Erythroblast (primary cell): ENCODE data around the gene C16orf95.

ENCODE experiments used
- GATA1 ChIP-seq: IDR thresholded peaks from 2 replicates; pipeline ENCODE4 v1.6.1; 2011; ENCODE audit warnings: low read depth, mild to moderate bottlenecking, control low read depth, low read length, moderate library complexity
- POLR2A ChIP-seq: IDR thresholded peaks from 2 replicates; pipeline ENCODE4 v1.6.1; 2011; ENCODE audit warnings: mild to moderate bottlenecking, low read length

DNA sequence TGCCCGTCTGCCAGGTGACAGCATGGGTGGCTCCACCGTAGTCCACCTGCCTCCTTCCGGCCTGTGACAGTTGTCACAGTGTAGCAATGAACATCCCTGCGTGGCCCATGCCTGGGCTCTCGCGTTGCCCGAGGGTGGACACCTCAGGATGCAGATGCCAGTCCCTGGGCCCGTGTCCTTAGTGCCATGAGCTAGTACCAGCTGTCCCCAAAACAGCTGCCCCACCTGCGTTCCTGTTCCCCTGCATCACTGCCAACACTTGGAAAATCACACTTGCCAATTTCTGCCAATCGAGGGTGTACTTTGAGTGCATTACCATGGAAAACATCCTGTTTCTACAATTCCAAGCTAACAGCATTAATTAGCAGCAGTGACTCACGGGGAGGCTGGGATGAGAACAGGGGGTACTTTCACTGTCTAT is 9.0 kb upstream of the C16orf95 start:
- no peak for TF ChIP-seq POLR2A
- TF ChIP-seq GATA1: no peak
